Measurements from ENCODE around the gene REXO4. TPM values are rescaled to one million over a fixed set of nuclear protein-coding genes. Genes with fewer than 3 reads are reported as not detected.

The REXO4 gene
- total and polyA plus RNA-seq, 2 experiments from 2014 or later, result 31.1 to 36.3 TPM

GRCh38 chr9:133424187-133424586 lies 6.4 kb upstream of the REXO4 start (continued):
- TF ChIP-seq ETS1 (IDR thresholded peaks at IDR 0.05) (no peak), EZH2 (IDR thresholded peaks at IDR 0.05; ENCODE audit: low read depth, unreplicated experiment) (no peak), ZNF331 (CRISPR knock-in tag; IDR thresholded peaks at IDR 0.05; ENCODE audit: low read depth) (no peak), JUNB (IDR thresholded peaks at IDR 0.05; ENCODE audit: unreplicated experiment) (no peak), NANOG (IDR thresholded peaks at IDR 0.05; ENCODE audit: borderline replicate concordance) (no peak)

GRCh38 chr9:133423216-133423615 lies 5.4 kb upstream of the REXO4 start:
- H3K27me3 ChIP-seq (ENCODE audit: insufficient read depth), result no peaks in the 10 kb centered on the region
- Mint-ChIP-seq H3K4me1 (peaks cover 35% of the 10 kb centered on the region), H3K36me3 (ENCODE audit: low read depth) (peaks cover 17% of the 10 kb centered on the region), H3K9me3 (peaks cover 19% of the 10 kb centered on the region; the same call in 2 of the 3 replicates), H3K4me3 (no peak overlapping the region), H3K27me3 (ENCODE audit: insufficient read depth, low read depth, poor library complexity) (peaks cover 22% of the 10 kb centered on the region), H3K27ac (no peak overlapping the region)
- H3K36me3 ChIP-seq (ENCODE audit: insufficient read depth), result no peaks in the 10 kb centered on the region
- DNase-seq (ENCODE audit: low spot score), result no peak
- peaks cover 11% of the 10 kb centered on the region for H3K4me1 ChIP-seq (ENCODE audit: insufficient read depth)
- TF ChIP-seq ZNF114 (CRISPR knock-in tag; IDR thresholded peaks at IDR 0.05) (no peak), CREB1 (CRISPR knock-in tag; IDR thresholded peaks at IDR 0.05; ENCODE audit: low read depth) (no peak)
- peaks cover 15% of the 10 kb centered on the region for H3F3A ChIP-seq (replicated peaks; ENCODE audit: low read depth)
- H2AFZ ChIP-seq, result no peak overlapping the region
- H3K79me2 ChIP-seq (replicated peaks; ENCODE audit: insufficient read depth), result no peaks in the 10 kb centered on the region
- H3K4me3 ChIP-seq, result no peak overlapping the region
- H3K9me2 ChIP-seq (ENCODE audit: insufficient read depth), result no peaks in the 10 kb centered on the region
- no peak overlapping the region for H3K4me2 ChIP-seq
- ATAC-seq, result no peak
- H4K20me1 ChIP-seq (replicated peaks; ENCODE audit: insufficient read depth), result no peaks in the 10 kb centered on the region
- no peak overlapping the region for H3K27ac ChIP-seq (ENCODE audit: low read depth)

DNA sequence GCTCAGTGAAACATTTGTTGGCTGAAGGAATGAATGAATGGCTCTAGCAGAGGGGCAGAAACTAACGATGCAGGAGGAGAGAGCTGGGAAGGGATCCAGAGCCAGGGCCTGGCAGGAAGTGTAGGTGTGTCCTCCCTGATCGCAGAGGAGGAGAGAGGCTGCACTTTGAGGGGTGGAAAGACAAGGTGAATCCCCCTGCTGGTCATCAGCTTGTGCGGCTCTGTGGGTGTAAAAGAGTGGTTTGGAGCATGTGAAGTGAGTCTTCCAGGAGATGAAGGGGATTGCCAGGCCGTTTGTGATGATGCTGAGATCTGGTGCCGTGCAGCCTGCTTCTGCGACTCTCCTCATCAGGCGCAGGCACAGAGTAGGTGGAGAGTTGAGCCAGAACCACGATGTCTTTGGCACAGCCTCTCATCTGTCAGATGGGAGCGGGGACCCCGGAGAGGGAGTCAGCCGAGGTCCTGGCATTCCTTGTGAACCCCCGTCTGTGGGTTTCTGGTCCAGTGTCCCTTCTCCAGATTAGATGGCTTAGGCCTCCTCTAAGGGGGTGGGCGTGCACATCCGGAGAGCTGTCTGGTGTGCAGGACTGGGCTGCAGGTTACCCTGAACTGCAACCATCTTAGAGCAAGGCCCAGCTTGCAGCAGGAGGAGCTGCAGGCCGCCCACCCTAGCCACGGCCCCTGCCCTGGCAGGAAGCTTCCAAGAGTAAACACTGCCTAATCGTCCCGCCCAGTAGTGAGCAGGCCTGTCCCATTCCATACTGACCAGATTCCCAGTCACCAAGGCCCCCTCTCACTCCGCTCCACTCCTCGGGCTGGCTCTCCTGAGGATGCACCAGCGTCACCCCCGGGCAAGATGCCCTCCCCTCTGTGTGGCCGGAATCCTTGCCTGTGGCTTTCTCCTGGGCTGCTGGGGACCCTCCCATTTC lies 4.1 kb upstream of the REXO4 start, which contains the start of gene ADAMTS13:
TSS of gene ADAMTS13 (plus strand) at position 753 of the 928 bp plus-strand sequence. CDS start at position 830, 77 bp downstream.
- H3K9me3 Mint-ChIP-seq, result peaks cover 8% of the 10 kb centered on the region; the same call in 1 of the 3 replicates
- no peak for TF ChIP-seq ETS1 (IDR thresholded peaks at IDR 0.05)
- TF ChIP-seq ZNF114 (CRISPR knock-in tag; IDR thresholded peaks at IDR 0.05), result no peak
- TF ChIP-seq, protein P1, sequence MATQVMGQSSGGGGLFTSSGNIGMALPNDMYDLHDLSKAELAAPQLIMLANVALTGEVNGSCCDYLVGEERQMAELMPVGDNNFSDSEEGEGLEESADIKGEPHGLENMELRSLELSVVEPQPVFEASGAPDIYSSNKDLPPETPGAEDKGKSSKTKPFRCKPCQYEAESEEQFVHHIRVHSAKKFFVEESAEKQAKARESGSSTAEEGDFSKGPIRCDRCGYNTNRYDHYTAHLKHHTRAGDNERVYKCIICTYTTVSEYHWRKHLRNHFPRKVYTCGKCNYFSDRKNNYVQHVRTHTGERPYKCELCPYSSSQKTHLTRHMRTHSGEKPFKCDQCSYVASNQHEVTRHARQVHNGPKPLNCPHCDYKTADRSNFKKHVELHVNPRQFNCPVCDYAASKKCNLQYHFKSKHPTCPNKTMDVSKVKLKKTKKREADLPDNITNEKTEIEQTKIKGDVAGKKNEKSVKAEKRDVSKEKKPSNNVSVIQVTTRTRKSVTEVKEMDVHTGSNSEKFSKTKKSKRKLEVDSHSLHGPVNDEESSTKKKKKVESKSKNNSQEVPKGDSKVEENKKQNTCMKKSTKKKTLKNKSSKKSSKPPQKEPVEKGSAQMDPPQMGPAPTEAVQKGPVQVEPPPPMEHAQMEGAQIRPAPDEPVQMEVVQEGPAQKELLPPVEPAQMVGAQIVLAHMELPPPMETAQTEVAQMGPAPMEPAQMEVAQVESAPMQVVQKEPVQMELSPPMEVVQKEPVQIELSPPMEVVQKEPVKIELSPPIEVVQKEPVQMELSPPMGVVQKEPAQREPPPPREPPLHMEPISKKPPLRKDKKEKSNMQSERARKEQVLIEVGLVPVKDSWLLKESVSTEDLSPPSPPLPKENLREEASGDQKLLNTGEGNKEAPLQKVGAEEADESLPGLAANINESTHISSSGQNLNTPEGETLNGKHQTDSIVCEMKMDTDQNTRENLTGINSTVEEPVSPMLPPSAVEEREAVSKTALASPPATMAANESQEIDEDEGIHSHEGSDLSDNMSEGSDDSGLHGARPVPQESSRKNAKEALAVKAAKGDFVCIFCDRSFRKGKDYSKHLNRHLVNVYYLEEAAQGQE (IDR thresholded peaks at IDR 0.05; ENCODE audit: unreplicated experiment), result no peak
- TF ChIP-seq, protein P2, sequence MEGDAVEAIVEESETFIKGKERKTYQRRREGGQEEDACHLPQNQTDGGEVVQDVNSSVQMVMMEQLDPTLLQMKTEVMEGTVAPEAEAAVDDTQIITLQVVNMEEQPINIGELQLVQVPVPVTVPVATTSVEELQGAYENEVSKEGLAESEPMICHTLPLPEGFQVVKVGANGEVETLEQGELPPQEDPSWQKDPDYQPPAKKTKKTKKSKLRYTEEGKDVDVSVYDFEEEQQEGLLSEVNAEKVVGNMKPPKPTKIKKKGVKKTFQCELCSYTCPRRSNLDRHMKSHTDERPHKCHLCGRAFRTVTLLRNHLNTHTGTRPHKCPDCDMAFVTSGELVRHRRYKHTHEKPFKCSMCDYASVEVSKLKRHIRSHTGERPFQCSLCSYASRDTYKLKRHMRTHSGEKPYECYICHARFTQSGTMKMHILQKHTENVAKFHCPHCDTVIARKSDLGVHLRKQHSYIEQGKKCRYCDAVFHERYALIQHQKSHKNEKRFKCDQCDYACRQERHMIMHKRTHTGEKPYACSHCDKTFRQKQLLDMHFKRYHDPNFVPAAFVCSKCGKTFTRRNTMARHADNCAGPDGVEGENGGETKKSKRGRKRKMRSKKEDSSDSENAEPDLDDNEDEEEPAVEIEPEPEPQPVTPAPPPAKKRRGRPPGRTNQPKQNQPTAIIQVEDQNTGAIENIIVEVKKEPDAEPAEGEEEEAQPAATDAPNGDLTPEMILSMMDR (conservative IDR thresholded peaks at IDR 0.05; ENCODE audit: low read depth in 2 of 2), result peak; percentile 47 to 56
- TF ChIP-seq JUNB (IDR thresholded peaks at IDR 0.05; ENCODE audit: unreplicated experiment), result no peak
- ATAC-seq, result peak; percentile 23
- Histone ChIP-seq H3K9me2 (ENCODE audit: insufficient read depth) (no peaks in the 10 kb centered on the region), H4K20me1 (replicated peaks; ENCODE audit: insufficient read depth) (0 out of 2 replicates have a peak, but pooled peaks cover under 1% of the 10 kb centered on the region), H3K4me1 (ENCODE audit: insufficient read depth) (peaks cover 7% of the 10 kb centered on the region), H2AFZ (no peak within 1 kb of the TSS), H3K4me2 (no peak within 1 kb of the TSS), H3K27me3 (ENCODE audit: insufficient read depth) (no peaks in the 10 kb centered on the region), H3K36me3 (ENCODE audit: insufficient read depth) (no peaks in the 10 kb centered on the region), H3K79me2 (replicated peaks; ENCODE audit: insufficient read depth) (peaks cover 7% of the 10 kb centered on the region), H3K4me3 (no peak within 1 kb of the TSS), H3K27ac (ENCODE audit: low read depth) (peak within 1 kb of the TSS; percentile 70; the same call in 1 of the 2 replicates), H3F3A (replicated peaks; ENCODE audit: low read depth) (peaks cover 10% of the 10 kb centered on the region)
- peak; percentile 81 for DNase-seq (ENCODE audit: low spot score)
- peak within 1 kb of the TSS; percentile 34; the same call in 1 of the 2 replicates for H3K27ac Mint-ChIP-seq
- H3K36me3 Mint-ChIP-seq (ENCODE audit: low read depth), result peaks cover 8% of the 10 kb centered on the region
- H3K27me3 Mint-ChIP-seq (ENCODE audit: insufficient read depth, low read depth, poor library complexity), result peaks cover 12% of the 10 kb centered on the region
- peak within 1 kb of the TSS; percentile 28; the same call in 1 of the 3 replicates for H3K4me3 Mint-ChIP-seq
- peaks cover 29% of the 10 kb centered on the region for H3K4me1 Mint-ChIP-seq

Data from GM23338 (cell line).